K562 (cell line): ENCODE measurements around the gene SIGLEC1. TPM values are rescaled to one million over a fixed set of nuclear protein-coding genes. Genes with fewer than 3 reads are reported as not detected.

ENCODE experiments used
- ATAC-seq: fragments of 200-7000 bp; cut with Tn5 transposase; 3 replicates; pipeline ENCODE4 v1.9.1; 2020; ENCODE audit warnings: moderate library complexity
- BruUV-seq: library from RNA; stranded (reverse); fragments of 400-500 nt; replicated peaks from 2 replicates; lab custom pipeline; 2021; lab: Mats Ljungman, UMichigan
- CTCF ChIA-PET: fragments of 300-600 bp; formaldehyde crosslinking; extraction: SDS; loops from one replicate; lab custom pipeline; 2021; ENCODE audit warnings: low intra/inter-chr PET ratio; lab: Yijun Ruan, JAX
- POLR2A ChIA-PET: fragments of 300-600, 350-650 bp; sonication (Branson Sonifier 250); formaldehyde crosslinking; extraction: SDS; loops from one replicate; lab custom pipeline; 2021; ENCODE audit warnings: antibody characterized with exemption, inconsistent platforms; lab: Yijun Ruan, JAX
- DNase-seq, 4 experiments: peaks; one replicate each; pipeline versions ENCODE4 v3.0.0 to v3.0.0-alpha.2; 2011 to 2018; ENCODE audit warnings: low spot score in 3 of 4, mixed read lengths in 3 of 4; ENCODE audit errors: extremely low read depth in 1 of 4
- FAIRE-seq: peaks from 2 replicates; lab custom pipeline; 2011; peaks lifted over from hg19 to GRCh38; lab: Jason Lieb, UNC
- H2AFZ ChIP-seq: 2 replicates; pipeline ENCODE4 v1.6.0; 2011; ENCODE audit warnings: low read depth, low read length, control low read depth, inconsistent platforms
- H3K27ac ChIP-seq: fragments of 200-600 bp; 3 replicates; pipeline ENCODE4 v1.8.0; 2011; ENCODE audit warnings: low read depth, mild to moderate bottlenecking, control low read depth, inconsistent platforms, low read length, moderate library complexity, mixed read lengths; ENCODE audit errors: extremely low read depth
- H3K27me3 ChIP-seq, 2 experiments: fragments of 300-600 bp in 1 of 2; 2 replicates in 1 of 2; 3 replicates in 1 of 2; pipeline versions ENCODE4 v1.6.0 to v1.8.0; 2011; ENCODE audit warnings: inconsistent platforms in 2 of 2, low read length in 2 of 2, mild to moderate bottlenecking in 1 of 2, mixed read lengths in 1 of 2, moderate library complexity in 1 of 2; ENCODE audit not compliant: control insufficient read depth in 2 of 2, insufficient read depth in 2 of 2
- H3K36me3 ChIP-seq: fragments of 300-600 bp; 3 replicates; pipeline ENCODE4 v1.8.0; 2011; ENCODE audit warnings: mild to moderate bottlenecking, low read length, inconsistent platforms; ENCODE audit not compliant: control insufficient read depth, insufficient read depth
- H3K4me1 ChIP-seq, 2 experiments: fragments of 200-600 bp in 1 of 2; replicated peaks in 1 of 2; 2 replicates in 1 of 2; 3 replicates in 1 of 2; pipeline versions ENCODE4 v1.5.1 to v1.8.0; 2011; ENCODE audit warnings: inconsistent platforms in 2 of 2, low read length in 2 of 2, mild to moderate bottlenecking in 1 of 2, mixed read lengths in 1 of 2, moderate library complexity in 1 of 2; ENCODE audit not compliant: control insufficient read depth in 2 of 2, insufficient read depth in 2 of 2
- H3K4me2 ChIP-seq: 2 replicates; pipeline ENCODE4 v1.6.1; 2011; ENCODE audit warnings: low read length, control low read depth, inconsistent platforms, mixed read lengths; ENCODE audit not compliant: insufficient read depth
- H3K4me3 ChIP-seq: fragments of 200-600 bp; sonication (generic), shearing (Covaris generic); 2 replicates; pipeline ENCODE4 v1.5.1; 2016; ENCODE audit warnings: control low read depth, inconsistent platforms
- H3K79me2 ChIP-seq: fragments of 200-600 bp; 3 replicates; pipeline ENCODE4 v1.8.0; 2011; ENCODE audit warnings: low read length, inconsistent platforms; ENCODE audit not compliant: control insufficient read depth, insufficient read depth
- H3K9ac ChIP-seq, 2 experiments: 2 replicates each; pipeline versions ENCODE4 v1.6.0 to v1.6.1; 2011; ENCODE audit warnings: low read depth in 2 of 2, low read length in 2 of 2, control low read depth in 1 of 2, inconsistent platforms in 1 of 2, mild to moderate bottlenecking in 1 of 2, mixed read lengths in 1 of 2; ENCODE audit not compliant: insufficient read depth in 1 of 2
- H3K9me1 ChIP-seq: one replicate; pipeline ENCODE4 v1.6.0; 2011; ENCODE audit warnings: inconsistent platforms, mild to moderate bottlenecking, low read length, moderate library complexity; ENCODE audit not compliant: control insufficient read depth, insufficient read depth
- H3K9me3 ChIP-seq: replicated peaks from 2 replicates; pipeline ENCODE4 v1.5.1; 2011; ENCODE audit warnings: low read depth, low read length, inconsistent platforms; ENCODE audit not compliant: control insufficient read depth, insufficient read depth
- H4K20me1 ChIP-seq: replicated peaks from 2 replicates; pipeline ENCODE4 v1.6.1; 2011; ENCODE audit warnings: low read length, inconsistent platforms, mixed read lengths; ENCODE audit not compliant: control insufficient read depth, insufficient read depth
- BRF1 ChIP-seq: IDR thresholded peaks from 3 replicates; pipeline ENCODE4 v1.6.1; 2011; ENCODE audit warnings: borderline replicate concordance, mild to moderate bottlenecking; ENCODE audit not compliant: insufficient read length; ENCODE audit errors: extremely low read depth
- FOXP1 ChIP-seq: sonication (generic); formaldehyde crosslinking; IDR thresholded peaks from 2 replicates; pipeline ENCODE4 v1.8.0; 2022; ENCODE audit warnings: mild to moderate bottlenecking, missing genetic modification reagents
- HNRNPK ChIP-seq: fragments of 200-400 bp; formaldehyde crosslinking; IDR thresholded peaks from one replicate; pipeline ENCODE4 v1.6.1; 2018; ENCODE audit warnings: mild to moderate bottlenecking, low read depth, low read length; ENCODE audit not compliant: poor library complexity, severe bottlenecking
- L3MBTL2 ChIP-seq: fragments of 450-650 bp; IDR thresholded peaks from 2 replicates; pipeline ENCODE4 v1.6.1; 2016; ENCODE audit warnings: mild to moderate bottlenecking, moderate library complexity
- MLX ChIP-seq, 2 experiments: fragments of 450-650 bp in 1 of 2; sonication (generic) in 1 of 2; formaldehyde crosslinking; conservative IDR thresholded peaks; 2 replicates each; pipeline versions ENCODE4 v1.4.0 to v1.8.1; 2020 to 2022; ENCODE audit warnings: mild to moderate bottlenecking in 1 of 2, missing genetic modification reagents in 1 of 2
- NFXL1 ChIP-seq: fragments of 450-650 bp; formaldehyde crosslinking; IDR thresholded peaks from 2 replicates; pipeline ENCODE4 v1.4.0; 2021; ENCODE audit warnings: mild to moderate bottlenecking
- NR0B1 ChIP-seq: fragments of 450-650 bp; IDR thresholded peaks from one replicate; pipeline ENCODE4 v1.6.1; 2018; ENCODE audit warnings: mild to moderate bottlenecking, moderate library complexity; ENCODE audit not compliant: partially characterized antibody
- PHF20 ChIP-seq: fragments of 450-650 bp; IDR thresholded peaks from 2 replicates; pipeline ENCODE4 v1.6.1; 2018; ENCODE audit not compliant: partially characterized antibody
- POLR2G ChIP-seq: fragments of 200-400 bp; formaldehyde crosslinking; IDR thresholded peaks from 2 replicates; pipeline ENCODE4 v1.6.1; 2017; ENCODE audit warnings: low read depth, mild to moderate bottlenecking, antibody characterized with exemption, low read length, moderate library complexity
- ZKSCAN1 ChIP-seq: fragments of 150-350 bp; IDR thresholded peaks from 2 replicates; pipeline ENCODE4 v1.6.1; 2016; ENCODE audit warnings: low read depth, low read length
- ZNF217 ChIP-seq: sonication (generic); formaldehyde crosslinking; IDR thresholded peaks from 2 replicates; pipeline ENCODE4 v1.8.0; 2022; ENCODE audit warnings: mild to moderate bottlenecking, missing genetic modification reagents
- ZNF253 ChIP-seq: fragments of 250-450 bp; sonication (Bioruptor Pico); conservative IDR thresholded peaks from 2 replicates; pipeline ENCODE4 v1.6.1; 2021; ENCODE audit warnings: mild to moderate bottlenecking
- ZNF561 ChIP-seq: fragments of 450-650 bp; formaldehyde crosslinking; conservative IDR thresholded peaks from 2 replicates; pipeline ENCODE4 v1.4.0; 2020; ENCODE audit warnings: mild to moderate bottlenecking, moderate library complexity
- WGBS: fragments of 100-300 bp; shearing (Covaris generic); methylation state at CpG from one replicate; pipeline ENCODE4 v1.1.6; 2016; ENCODE audit warnings: low coverage, mixed read lengths; ENCODE audit not compliant: insufficient coverage; ENCODE audit errors: missing lambda C conversion rate; 5-methylcytosine and 5-hydroxymethylcytosine counted together
- in situ Hi-C: fragments of 300-500 bp; cut with MboI; formaldehyde crosslinking; loops from 4 replicates; pipeline ENCODE4 v1.15.0; 2018; ENCODE audit warnings: inconsistent platforms, mixed read lengths
- intact Hi-C: fragments of 100-400 bp; cut with micrococcal nuclease; formaldehyde crosslinking; loops from 2 replicates; pipeline ENCODE4 v1.14.2; 2022
- polyA plus RNA-seq, 8 experiments: library from polyadenylated mRNA; depleted of rRNA in 4 of 8; stranded (reverse) in 5 of 8; unstranded in 3 of 8; fragments of >200 nt; fragmentation: Nextera tagmentation in 2 of 8; fragmentation: Illumina TruSeq in 1 of 8; extraction: Ambion mirVana in 2 of 8; extraction: Trizol in 1 of 8; gene quantifications; 2 replicates each; pipeline versions ENCODE4 v1.2.1 to v1.2.3, GENCODE V29; 2011 to 2014; ENCODE audit warnings: inconsistent platforms in 1 of 8, missing spikeins in 1 of 8
- total RNA-seq, 7 experiments: library from RNA; depleted of rRNA in 6 of 7; stranded (reverse); fragments of >200 nt in 6 of 7; fragmentation: Illumina TruSeq in 2 of 7; extraction: Trizol in 2 of 7; gene quantifications; 2 replicates each; pipeline versions ENCODE4 v1.2.1 to v1.2.3, GENCODE V29; 2011 to 2021; ENCODE audit warnings: low replicate concordance in 1 of 7
- TF ChIP-seq, protein P1 (sequence below): fragments of 250-450 bp; sonication (Bioruptor Pico); IDR thresholded peaks from 2 replicates; pipeline ENCODE4 v1.8.0; 2021; ENCODE audit warnings: moderate library complexity, mild to moderate bottlenecking, inconsistent platforms

The SIGLEC1 gene
- total and polyA plus RNA-seq, 9 of the 15 experiments (the other 6 are each of a cell fraction or from before 2014, with no cell fraction given): 0.05 to 0.07 TPM; not detected in 7

GRCh38 chr20:3720068-3720467, 7.7 kb upstream of the SIGLEC1 start (continued):
- TF ChIP-seq ZNF253 (CRISPR knock-in tag) (no peak), MLX (CRISPR knock-in tag; conservative IDR thresholded peaks at IDR 0.05) (no peak)

- intact Hi-C loops: no loop called here
These were observed 6.6 kb upstream of the SIGLEC1 start for GRCh38 chr20:3719046-3719445.

More at GRCh38 chr20:3719046-3719445, 6.6 kb upstream of the SIGLEC1 start:
- WGBS: 20% methylated on average over 4 of the region's 4 CpGs
- H3K9me1 ChIP-seq: no peaks in the 10 kb centered on the region
- no peaks in the 10 kb centered on the region for H3K36me3 ChIP-seq
- FAIRE-seq (no peak), ATAC-seq (no peak), DNase-seq (no peak)
- no peaks in the 10 kb centered on the region for H3K79me2 ChIP-seq
- no peaks in the 10 kb centered on the region for H4K20me1 ChIP-seq
- H2AFZ ChIP-seq: no peak overlapping the region
- in situ Hi-C loops: no loop called here
- peaks cover 0 to 5% of the 10 kb centered on the region in 2 experiments; a peak in 1 of 5 replicates for H3K27me3 ChIP-seq
- TF ChIP-seq ZNF217 (CRISPR knock-in tag) (no peak), L3MBTL2 (no peak), BRF1 (no peak), NFXL1 (CRISPR knock-in tag) (no peak), NR0B1 (no peak), HNRNPK (no peak), ZKSCAN1 (no peak), ZNF561 (CRISPR knock-in tag) (no peak), PHF20 (no peak), FOXP1 (CRISPR knock-in tag) (no peak), POLR2G (no peak)
- TF ChIP-seq, protein P1, sequence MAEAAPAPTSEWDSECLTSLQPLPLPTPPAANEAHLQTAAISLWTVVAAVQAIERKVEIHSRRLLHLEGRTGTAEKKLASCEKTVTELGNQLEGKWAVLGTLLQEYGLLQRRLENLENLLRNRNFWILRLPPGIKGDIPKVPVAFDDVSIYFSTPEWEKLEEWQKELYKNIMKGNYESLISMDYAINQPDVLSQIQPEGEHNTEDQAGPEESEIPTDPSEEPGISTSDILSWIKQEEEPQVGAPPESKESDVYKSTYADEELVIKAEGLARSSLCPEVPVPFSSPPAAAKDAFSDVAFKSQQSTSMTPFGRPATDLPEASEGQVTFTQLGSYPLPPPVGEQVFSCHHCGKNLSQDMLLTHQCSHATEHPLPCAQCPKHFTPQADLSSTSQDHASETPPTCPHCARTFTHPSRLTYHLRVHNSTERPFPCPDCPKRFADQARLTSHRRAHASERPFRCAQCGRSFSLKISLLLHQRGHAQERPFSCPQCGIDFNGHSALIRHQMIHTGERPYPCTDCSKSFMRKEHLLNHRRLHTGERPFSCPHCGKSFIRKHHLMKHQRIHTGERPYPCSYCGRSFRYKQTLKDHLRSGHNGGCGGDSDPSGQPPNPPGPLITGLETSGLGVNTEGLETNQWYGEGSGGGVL (CRISPR knock-in tag): no peak
- TF ChIP-seq, all 486 proteins: peak for 0
- POLR2A ChIA-PET: interaction anchor here (1.0 kb wide), 1 partner anchor 444 kb away, joined by 3 read pairs; no protein-coding TSS in a partner anchor
- Histone ChIP-seq H3K9me3 (no peaks in the 10 kb centered on the region), H3K4me1 (peaks cover 0 to 3% of the 10 kb centered on the region in 2 experiments; a peak in 3 of 5 replicates), H3K4me2 (no peak overlapping the region), H3K27ac (no peak overlapping the region), H3K9ac (no peak overlapping the region), H3K4me3 (no peak overlapping the region)
- CTCF ChIA-PET: no interaction called here
- no TSS peak for BruUV-seq
